Activated T-helper 17 cell treated with anti-CD3 and anti-CD28 coated beads, Interleukin-2, amount 50 U/mL, for 72 hours (primary cell): ENCODE data around the gene MYLK3. TPM values are rescaled to one million over a fixed set of nuclear protein-coding genes. Genes with fewer than 3 reads are reported as not detected.
"Not testable (repeated sequence)": the region's sequence is repeated elsewhere in the genome, so short reads cannot be mapped to it uniquely, and the experiment has no call there.

ENCODE experiments used
- ATAC-seq: fragments of 150-1000 bp; cut with Tn5 transposase; replicated peaks from 2 replicates; pipeline ENCODE4 v1.10.0; 2021; ENCODE audit warnings: mild to moderate bottlenecking, moderate library complexity
- H3K27ac Mint-ChIP-seq: one replicate; pipeline ENCODE4 v1.8.0; 2022; ENCODE audit warnings: mixed read lengths
- H3K27me3 Mint-ChIP-seq: one replicate; pipeline ENCODE4 v1.8.0; 2022; ENCODE audit warnings: mixed read lengths
- H3K36me3 Mint-ChIP-seq: one replicate; pipeline ENCODE4 v1.8.0; 2022; ENCODE audit warnings: low read depth, mild to moderate bottlenecking, mixed read lengths
- H3K4me1 Mint-ChIP-seq: one replicate; pipeline ENCODE4 v1.8.0; 2022; ENCODE audit warnings: mixed read lengths
- H3K4me3 Mint-ChIP-seq: one replicate; pipeline ENCODE4 v1.8.0; 2022; ENCODE audit warnings: mild to moderate bottlenecking, mixed read lengths
- H3K9me3 Mint-ChIP-seq: one replicate; pipeline ENCODE4 v1.8.0; 2022; ENCODE audit warnings: mixed read lengths
- total RNA-seq, 2 donors: library from RNA; stranded (reverse); gene quantifications; one replicate each; pipeline ENCODE4 v1.2.3, GENCODE V29; 2022

Gene MYLK3
- total RNA-seq, 2 donors from 2014 or later = 0.56 to 0.58 TPM

- Mint-ChIP-seq H3K27ac (no peak overlapping the region), H3K36me3 (peaks cover 36% of the 10 kb centered on the region), H3K27me3 (no peaks in the 10 kb centered on the region), H3K4me3 (no peak overlapping the region), H3K9me3 (no peaks in the 10 kb centered on the region), H3K4me1 (no peaks in the 10 kb centered on the region)
- no peak for ATAC-seq
Observed at GRCh38 chr16:46700048-46700447, 48.1 kb downstream of the MYLK3 start.

- Mint-ChIP-seq H3K4me1 (no peaks in the 10 kb centered on the region), H3K36me3 (peaks cover 58% of the 10 kb centered on the region), H3K27me3 (no peaks in the 10 kb centered on the region), H3K27ac (no peak overlapping the region), H3K4me3 (no peak overlapping the region), H3K9me3 (no peaks in the 10 kb centered on the region)
- no peak for ATAC-seq
Observed at GRCh38 chr16:46696957-46697356, 51.2 kb downstream of the MYLK3 start.

DNA sequence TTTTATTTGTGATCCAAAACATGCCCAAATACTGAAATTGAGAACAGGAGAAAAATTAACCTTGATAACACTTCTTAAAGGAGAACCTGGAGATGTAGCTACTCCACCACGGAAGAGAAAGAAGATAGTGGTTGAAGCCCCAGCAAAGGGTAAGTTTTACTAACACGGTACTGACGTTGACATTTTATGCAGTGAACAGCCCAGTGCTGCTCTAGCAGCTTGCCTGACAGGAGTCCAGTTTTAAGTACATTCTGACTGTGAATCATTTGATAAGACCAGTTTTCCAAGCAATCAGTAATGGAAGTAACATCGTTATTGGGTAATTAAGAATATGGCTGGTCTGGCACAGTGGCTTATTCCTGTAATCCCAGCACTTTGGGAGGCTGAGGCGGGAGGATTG is 52.2 kb downstream of the MYLK3 start:
- H3K4me1 Mint-ChIP-seq = peaks cover 4% of the 10 kb centered on the region
- H3K36me3 Mint-ChIP-seq = peaks cover 69% of the 10 kb centered on the region
- no peak overlapping the region for H3K4me3 Mint-ChIP-seq
- H3K9me3 Mint-ChIP-seq = no peaks in the 10 kb centered on the region
- ATAC-seq = no peak
- no peak overlapping the region for H3K27ac Mint-ChIP-seq
- H3K27me3 Mint-ChIP-seq = no peaks in the 10 kb centered on the region

DNA sequence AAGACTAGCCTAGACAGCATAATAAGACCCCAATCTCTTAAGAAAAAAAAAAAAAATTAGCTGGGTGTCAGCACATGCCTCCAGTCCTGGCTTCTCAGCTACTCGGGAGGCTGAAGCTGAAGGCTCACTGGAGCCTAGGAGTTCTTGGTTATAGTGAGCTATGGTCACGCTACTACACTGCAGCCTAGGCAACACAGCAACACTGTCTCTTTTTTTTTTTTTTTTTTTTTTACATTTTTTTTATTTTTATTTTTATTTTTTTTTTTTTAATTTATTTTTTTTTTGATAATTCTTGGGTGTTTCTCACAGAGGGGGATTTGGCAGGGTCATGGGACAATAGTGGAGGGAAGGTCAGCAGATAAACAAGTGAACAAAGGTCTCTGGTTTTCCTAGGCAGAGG is 54.5 kb downstream of the MYLK3 start:
- ATAC-seq = no peak
- Mint-ChIP-seq H3K27ac (no peak overlapping the region), H3K9me3 (no peaks in the 10 kb centered on the region), H3K36me3 (peaks cover 69% of the 10 kb centered on the region), H3K27me3 (no peaks in the 10 kb centered on the region), H3K4me3 (no peak overlapping the region), H3K4me1 (peaks cover 4% of the 10 kb centered on the region)

DNA sequence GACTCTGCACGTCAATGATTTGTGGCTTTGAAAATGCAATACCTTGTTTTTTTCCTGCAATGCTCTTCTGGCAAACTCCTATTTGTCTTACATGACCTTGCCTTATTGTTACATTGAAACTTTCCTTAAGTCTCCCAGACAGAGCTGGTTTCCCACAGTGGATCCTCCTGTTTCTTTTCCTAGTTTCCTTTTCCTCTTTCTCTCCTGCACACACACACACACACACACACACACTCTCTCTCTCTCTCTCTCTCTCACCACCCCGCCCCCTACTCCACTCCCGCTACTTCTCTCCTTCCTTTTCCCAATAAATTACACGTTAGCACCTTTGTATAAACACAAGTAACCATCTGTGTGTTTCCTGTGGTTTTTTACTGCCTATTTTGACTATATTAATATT is 56.4 kb downstream of the MYLK3 start:
- ATAC-seq = no peak
- Mint-ChIP-seq H3K4me3 (no peak overlapping the region), H3K9me3 (no peaks in the 10 kb centered on the region), H3K27me3 (no peaks in the 10 kb centered on the region), H3K36me3 (peaks cover 50% of the 10 kb centered on the region), H3K27ac (no peak overlapping the region), H3K4me1 (peaks cover 17% of the 10 kb centered on the region)

- no peak overlapping the region for H3K4me3 Mint-ChIP-seq
- peaks cover 38% of the 10 kb centered on the region for H3K36me3 Mint-ChIP-seq
- H3K27me3 Mint-ChIP-seq = no peaks in the 10 kb centered on the region
- H3K9me3 Mint-ChIP-seq = no peaks in the 10 kb centered on the region
- H3K27ac Mint-ChIP-seq = peak overlapping the region; percentile 30
- no peak for ATAC-seq
- peaks cover 20% of the 10 kb centered on the region for H3K4me1 Mint-ChIP-seq
Observed at GRCh38 chr16:46690281-46691178, 57.6 kb downstream of the MYLK3 start.

DNA sequence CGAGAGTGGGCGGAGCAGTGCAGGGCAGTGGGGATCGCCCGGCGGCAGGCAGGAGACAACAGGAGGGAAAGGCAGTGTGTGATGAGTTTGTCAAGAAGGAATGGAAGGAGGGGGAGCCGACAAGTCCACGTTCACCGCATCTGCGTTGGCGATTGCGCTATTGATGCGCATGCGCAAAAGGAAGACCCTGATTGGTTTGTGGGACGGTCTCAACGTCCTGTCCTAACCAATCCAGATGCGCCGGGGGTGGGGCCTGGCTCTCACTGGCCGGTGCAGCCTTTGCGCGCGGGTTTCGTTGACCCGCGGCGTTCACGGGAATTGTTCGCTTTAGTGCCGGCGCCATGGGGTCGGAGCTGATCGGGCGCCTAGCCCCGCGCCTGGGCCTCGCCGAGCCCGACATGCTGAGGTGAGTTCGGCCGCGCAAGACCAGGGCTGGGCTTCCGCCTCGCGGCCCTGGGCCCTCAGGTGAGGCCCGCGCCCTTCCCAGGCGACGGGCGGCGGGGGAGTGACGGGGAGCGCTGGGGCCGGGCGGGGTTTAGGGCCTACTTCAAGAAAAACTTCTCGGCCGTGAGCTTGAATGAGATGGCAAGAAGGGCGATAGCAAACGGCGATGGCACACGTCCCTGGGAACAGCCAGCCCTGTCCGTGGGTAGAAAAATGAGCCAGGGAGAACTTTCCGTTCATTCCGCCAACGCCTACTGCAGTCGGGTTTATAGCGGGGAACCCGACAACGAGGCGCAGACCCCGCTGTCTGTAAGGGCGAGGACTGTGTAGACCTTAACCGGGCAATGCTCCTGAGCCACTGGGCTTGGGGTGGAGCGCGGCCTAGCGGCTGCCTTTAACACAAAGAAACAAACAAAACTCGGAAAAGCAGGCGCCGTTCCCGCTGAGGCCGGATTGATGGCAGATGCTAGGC is 58.5 kb downstream of the MYLK3 start, which contains the start of gene ORC6:
TSS of gene ORC6 (plus strand) at position 295 of the 916 bp plus-strand sequence. CDS start at position 342, 47 bp downstream.
- no peaks in the 10 kb centered on the region for H3K9me3 Mint-ChIP-seq
- H3K4me3 Mint-ChIP-seq = no peak within 1 kb of the TSS
- H3K27me3 Mint-ChIP-seq = no peaks in the 10 kb centered on the region
- ATAC-seq = peak; percentile 87
- H3K36me3 Mint-ChIP-seq = peaks cover 29% of the 10 kb centered on the region
- H3K4me1 Mint-ChIP-seq = peaks cover 29% of the 10 kb centered on the region
- H3K27ac Mint-ChIP-seq = no peak within 1 kb of the TSS

DNA sequence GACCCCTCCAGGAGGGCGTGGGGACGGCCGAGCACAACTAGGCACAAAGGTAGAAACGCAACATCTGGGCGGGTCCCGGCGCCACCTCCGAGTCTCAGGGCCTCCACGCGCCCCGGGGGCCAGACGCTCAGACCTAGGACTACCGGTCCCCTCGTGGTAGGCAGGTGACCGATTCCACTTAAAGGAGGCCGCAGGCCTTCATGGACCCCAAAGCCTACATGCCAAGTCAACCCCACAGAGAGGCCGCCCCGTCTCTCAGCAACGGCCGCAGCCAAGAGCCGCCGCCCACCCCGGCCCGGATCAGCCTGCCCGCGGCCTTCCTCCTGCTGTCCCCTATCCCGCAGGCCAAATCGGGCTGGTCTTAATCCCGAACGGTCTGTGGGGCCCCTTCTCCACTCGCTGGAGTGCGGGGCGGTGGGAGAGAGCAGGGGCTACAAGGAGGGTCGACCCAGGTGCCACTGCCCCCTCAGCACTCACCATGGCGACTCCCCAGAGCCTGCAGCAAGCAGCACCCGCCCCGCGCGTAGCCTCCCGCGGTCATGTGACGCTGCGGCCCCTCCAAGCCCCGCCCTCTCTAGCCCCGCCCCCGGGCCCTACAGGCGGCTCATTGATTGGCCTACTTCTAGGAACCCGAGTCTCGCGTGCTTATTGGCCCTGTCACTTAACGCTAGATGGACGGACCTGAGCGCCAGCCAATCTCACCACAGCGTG is 59.3 kb downstream of the MYLK3 start, which contains the start of gene VPS35:
TSS of gene VPS35 (minus strand) at position 525 of the 711 bp plus-strand sequence. CDS start at position 480, 45 bp downstream.
- Mint-ChIP-seq H3K4me3 (no peak within 1 kb of the TSS), H3K36me3 (peaks cover 26% of the 10 kb centered on the region), H3K27me3 (no peaks in the 10 kb centered on the region), H3K27ac (no peak within 1 kb of the TSS), H3K4me1 (peaks cover 34% of the 10 kb centered on the region), H3K9me3 (no peaks in the 10 kb centered on the region)
- ATAC-seq = peak; percentile 93

DNA sequence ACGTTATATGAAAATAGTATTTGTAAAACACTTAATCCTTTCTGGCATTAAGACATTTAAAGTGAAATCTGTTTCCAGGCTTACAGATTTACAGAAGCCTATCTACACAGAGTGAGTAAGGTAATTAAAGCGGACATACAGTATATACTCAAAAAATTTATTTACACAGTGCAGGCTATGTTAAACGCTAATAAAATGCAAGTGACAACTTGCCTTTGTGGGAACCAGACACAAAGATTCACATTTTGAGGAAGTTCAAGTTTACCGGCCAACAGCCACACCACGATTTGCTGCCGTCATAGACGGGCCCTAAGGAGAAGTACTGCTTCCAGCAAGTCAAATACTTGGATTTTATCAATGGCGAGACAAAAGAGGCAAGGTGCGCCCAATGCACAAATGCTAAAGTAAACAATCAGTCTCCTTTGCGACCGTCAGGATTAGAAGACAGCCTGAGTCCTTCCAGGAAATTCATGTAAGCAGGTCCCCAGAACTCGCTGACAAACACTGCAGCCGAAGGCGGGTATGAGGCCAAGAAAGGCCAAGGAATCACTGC is 60.0 kb downstream of the MYLK3 start:
- Mint-ChIP-seq H3K27ac (no peak overlapping the region), H3K27me3 (no peaks in the 10 kb centered on the region), H3K4me1 (peaks cover 34% of the 10 kb centered on the region), H3K4me3 (no peak overlapping the region), H3K36me3 (peaks cover 22% of the 10 kb centered on the region), H3K9me3 (no peaks in the 10 kb centered on the region)
- no peak for ATAC-seq

DNA sequence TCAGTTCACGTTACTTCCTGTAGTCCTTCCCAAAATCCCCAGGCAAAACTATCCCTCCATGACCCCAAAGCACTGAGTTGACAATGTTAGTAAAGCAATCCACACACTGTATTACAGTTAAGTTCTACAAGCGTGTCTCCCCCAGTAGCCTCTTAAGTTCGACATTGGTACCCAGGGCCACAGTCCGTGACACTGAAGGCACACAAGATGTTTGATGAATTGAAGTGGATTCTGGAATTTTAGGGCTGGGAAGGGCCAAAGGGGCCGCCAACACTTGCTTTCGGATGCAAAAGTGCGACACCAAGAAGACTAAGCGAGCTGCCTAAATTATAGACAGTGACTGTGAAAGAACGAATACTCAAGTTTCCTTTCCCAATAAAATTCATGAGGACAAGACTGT is 60.7 kb downstream of the MYLK3 start:
- no peaks in the 10 kb centered on the region for H3K27me3 Mint-ChIP-seq
- no peak overlapping the region for H3K27ac Mint-ChIP-seq
- H3K4me1 Mint-ChIP-seq = peaks cover 34% of the 10 kb centered on the region
- H3K9me3 Mint-ChIP-seq = no peaks in the 10 kb centered on the region
- ATAC-seq = no peak
- H3K36me3 Mint-ChIP-seq = peaks cover 18% of the 10 kb centered on the region
- no peak overlapping the region for H3K4me3 Mint-ChIP-seq

GRCh38 chr16:46686815-46687473 is 61.2 kb downstream of the MYLK3 start:
- Mint-ChIP-seq H3K4me3 (no peak overlapping the region), H3K27me3 (no peaks in the 10 kb centered on the region), H3K36me3 (peaks cover 18% of the 10 kb centered on the region), H3K9me3 (no peaks in the 10 kb centered on the region), H3K27ac (no peak overlapping the region), H3K4me1 (peaks cover 34% of the 10 kb centered on the region)
- no peak for ATAC-seq

- not testable (repeated sequence) for ATAC-seq, H3K9me3 Mint-ChIP-seq, H3K4me3 Mint-ChIP-seq, H3K27ac Mint-ChIP-seq, H3K27me3 Mint-ChIP-seq
- Mint-ChIP-seq H3K36me3 (peaks cover 59% of the 10 kb centered on the region), H3K4me1 (peaks cover 18% of the 10 kb centered on the region)
Observed at GRCh38 chr16:46681867-46682266, 66.3 kb downstream of the MYLK3 start.

DNA sequence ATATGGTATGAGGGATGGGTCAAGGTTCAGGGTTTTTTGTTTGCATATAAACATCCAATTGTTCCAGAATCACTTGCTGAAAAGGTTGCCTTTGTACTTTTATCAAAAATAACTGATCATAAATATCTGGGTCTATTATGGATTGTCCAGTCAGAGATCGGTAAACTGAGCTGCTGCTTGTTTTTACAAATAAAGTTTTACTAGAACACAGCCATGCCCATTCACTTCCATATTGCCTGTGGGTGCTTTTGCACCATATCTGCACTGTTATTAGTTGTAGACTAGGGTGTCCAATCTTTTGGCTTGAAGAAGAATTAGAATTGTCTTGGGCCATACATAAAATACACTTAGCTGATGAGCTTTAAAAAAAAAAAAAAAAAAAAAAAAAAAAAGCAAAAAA is 70.2 kb downstream of the MYLK3 start:
- not testable (repeated sequence) for H3K4me1 Mint-ChIP-seq, ATAC-seq, H3K27ac Mint-ChIP-seq, H3K27me3 Mint-ChIP-seq, H3K9me3 Mint-ChIP-seq, H3K4me3 Mint-ChIP-seq
- peaks cover 98% of the 10 kb centered on the region for H3K36me3 Mint-ChIP-seq
